Activated CD4-positive, alpha-beta T cell treated with anti-CD3 and anti-CD28 coated beads, Interleukin-2, amount 10 ng/mL, durations not matched to agents 24 days and 14 days (primary cell): ENCODE measurements around the gene TRIM45. TPM values are rescaled to one million over a fixed set of nuclear protein-coding genes. Genes with fewer than 3 reads are reported as not detected.
"Not testable (repeated sequence)": the region's sequence is repeated elsewhere in the genome, so short reads cannot be mapped to it uniquely, and the experiment has no call there.

Experiments
- DNase-seq: peaks from one replicate; pipeline ENCODE4 v3.0.0; 2022
- H3K27ac Mint-ChIP-seq: one replicate; pipeline ENCODE4 v1.8.0; 2022; ENCODE audit warnings: mild to moderate bottlenecking, mixed read lengths
- H3K27me3 Mint-ChIP-seq: one replicate; pipeline ENCODE4 v1.8.0; 2022; ENCODE audit warnings: mixed read lengths
- H3K36me3 Mint-ChIP-seq: one replicate; pipeline ENCODE4 v1.8.0; 2022; ENCODE audit warnings: low read depth, mild to moderate bottlenecking, mixed read lengths
- H3K4me1 Mint-ChIP-seq: one replicate; pipeline ENCODE4 v1.8.0; 2021; ENCODE audit warnings: mixed read lengths
- H3K4me3 Mint-ChIP-seq: one replicate; pipeline ENCODE4 v1.8.0; 2022; ENCODE audit warnings: mild to moderate bottlenecking, moderate library complexity, mixed read lengths
- H3K9me3 Mint-ChIP-seq: one replicate; pipeline ENCODE4 v1.8.0; 2021; ENCODE audit warnings: mixed read lengths
- intact Hi-C: fragments of 100-400 bp; cut with micrococcal nuclease; formaldehyde crosslinking; loops from one replicate; pipeline ENCODE4 v1.15.1; 2023
- total RNA-seq: library from RNA; stranded (reverse); gene quantifications from 2 replicates; pipeline ENCODE4 v1.2.3, GENCODE V29; 2022

Gene TRIM45, protein sequence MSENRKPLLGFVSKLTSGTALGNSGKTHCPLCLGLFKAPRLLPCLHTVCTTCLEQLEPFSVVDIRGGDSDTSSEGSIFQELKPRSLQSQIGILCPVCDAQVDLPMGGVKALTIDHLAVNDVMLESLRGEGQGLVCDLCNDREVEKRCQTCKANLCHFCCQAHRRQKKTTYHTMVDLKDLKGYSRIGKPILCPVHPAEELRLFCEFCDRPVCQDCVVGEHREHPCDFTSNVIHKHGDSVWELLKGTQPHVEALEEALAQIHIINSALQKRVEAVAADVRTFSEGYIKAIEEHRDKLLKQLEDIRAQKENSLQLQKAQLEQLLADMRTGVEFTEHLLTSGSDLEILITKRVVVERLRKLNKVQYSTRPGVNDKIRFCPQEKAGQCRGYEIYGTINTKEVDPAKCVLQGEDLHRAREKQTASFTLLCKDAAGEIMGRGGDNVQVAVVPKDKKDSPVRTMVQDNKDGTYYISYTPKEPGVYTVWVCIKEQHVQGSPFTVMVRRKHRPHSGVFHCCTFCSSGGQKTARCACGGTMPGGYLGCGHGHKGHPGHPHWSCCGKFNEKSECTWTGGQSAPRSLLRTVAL
- total RNA-seq: 0.62 and 0.98 TPM in 2 replicates

DNA sequence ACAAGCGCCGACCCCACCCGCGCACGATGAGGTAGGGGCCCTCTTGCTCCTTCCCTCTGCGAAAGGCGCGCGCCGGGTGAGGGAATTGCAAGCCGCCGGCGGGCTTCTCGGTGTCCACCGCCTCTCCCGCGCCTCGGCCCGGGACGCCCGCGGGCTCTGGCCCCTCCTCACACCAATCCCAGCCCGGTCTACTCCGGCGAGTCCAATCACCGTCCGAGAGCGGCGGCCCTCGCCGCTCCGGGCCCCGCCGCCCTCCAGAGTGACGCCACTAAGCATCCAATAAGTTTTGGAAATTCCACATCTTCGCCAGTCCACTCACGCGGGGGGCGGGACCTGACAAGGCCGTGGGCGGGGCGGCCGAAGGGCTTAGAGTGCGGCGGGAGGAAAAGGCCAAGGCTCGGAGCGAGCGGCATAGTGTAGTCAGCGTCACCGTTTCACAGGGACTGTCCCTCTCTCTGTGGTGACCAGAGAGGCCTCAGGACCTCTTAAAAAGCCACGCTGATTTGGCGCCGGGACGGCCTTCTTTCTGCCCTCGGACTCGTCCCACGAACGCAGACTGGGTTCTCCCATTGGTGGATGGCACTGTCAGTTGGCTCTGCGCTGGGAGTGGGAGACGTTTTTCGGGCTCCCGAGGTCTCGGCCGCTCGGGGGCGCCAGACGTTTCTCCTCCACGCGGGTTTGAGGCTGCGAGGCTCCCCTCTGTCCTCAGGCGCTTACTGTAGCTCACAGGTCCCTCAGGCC is at the start of gene TRIM45:
Gene TRIM45 (minus strand): TSS at position 161 of the 741 bp plus-strand sequence. CDS start 548 bp downstream, outside the sequence.
- Mint-ChIP-seq H3K27ac (peak within 1 kb of the TSS; percentile 70), H3K36me3 (no peaks in the 10 kb centered on the region), H3K27me3 (peaks cover 12% of the 10 kb centered on the region), H3K9me3 (no peaks in the 10 kb centered on the region), H3K4me1 (peaks cover 6% of the 10 kb centered on the region), H3K4me3 (peak within 1 kb of the TSS; percentile 87)
- intact Hi-C loops: no loop called here
- DNase-seq: peak; percentile 95

DNA sequence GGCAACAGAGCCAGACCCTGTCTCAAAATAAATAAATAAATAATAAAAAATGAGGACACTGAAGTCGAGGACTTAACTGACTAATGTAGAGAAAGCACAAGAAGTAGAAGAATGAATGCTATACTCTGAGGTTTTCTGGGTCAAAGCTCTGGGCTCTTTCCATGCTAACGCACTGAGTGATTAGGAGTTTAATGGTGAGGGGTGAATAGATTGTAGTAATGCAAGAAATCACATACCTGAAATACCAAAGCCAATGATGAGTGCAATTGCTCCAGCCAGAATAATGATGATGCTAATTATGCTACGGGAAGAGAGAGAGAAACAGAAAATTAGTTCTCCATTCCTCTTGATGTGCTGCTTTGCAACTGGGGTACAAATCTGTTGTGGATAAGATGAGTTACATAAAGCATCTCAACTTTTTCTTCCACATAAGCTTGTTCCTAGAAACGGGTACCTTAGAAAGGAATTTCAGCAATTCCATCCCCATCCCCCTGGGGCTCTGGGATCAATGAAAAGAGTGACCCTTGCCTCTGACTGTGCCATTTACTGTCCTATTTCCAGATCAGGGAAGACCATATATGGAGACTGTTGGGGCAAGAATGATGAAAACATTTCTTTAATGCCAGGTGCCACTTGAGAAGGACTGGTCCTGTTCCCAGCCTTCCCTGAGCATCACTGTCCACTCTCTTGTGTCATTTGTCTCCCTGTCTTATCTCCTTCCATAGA is 48.5 kb upstream of the TRIM45 start:
- intact Hi-C loops: no loop called here
- no peak for DNase-seq
- Mint-ChIP-seq H3K4me3 (no peak overlapping the region), H3K36me3 (no peaks in the 10 kb centered on the region), H3K27ac (no peak overlapping the region), H3K27me3 (peaks cover 2% of the 10 kb centered on the region), H3K4me1 (no peaks in the 10 kb centered on the region), H3K9me3 (no peaks in the 10 kb centered on the region)

DNA sequence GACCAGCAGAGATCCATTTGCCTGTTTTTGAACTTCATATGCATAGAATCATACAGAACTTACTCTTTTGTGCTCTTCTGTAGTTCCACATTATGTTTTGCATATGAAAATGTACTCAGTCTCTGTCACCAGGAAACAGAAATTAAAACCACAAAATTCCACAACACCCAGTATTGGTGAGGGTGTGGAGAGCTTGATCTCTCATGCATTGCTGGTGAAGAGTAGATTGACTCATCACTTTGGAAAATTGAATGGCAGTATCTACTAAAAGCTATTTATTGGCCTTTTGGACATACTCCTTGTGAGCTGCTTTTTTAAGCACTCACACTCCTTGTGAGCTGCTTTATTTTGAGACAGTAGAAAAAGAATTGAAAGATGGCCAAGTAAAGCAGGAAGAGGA is 45.9 kb upstream of the TRIM45 start:
- Mint-ChIP-seq H3K27ac (no peak overlapping the region), H3K9me3 (no peaks in the 10 kb centered on the region), H3K36me3 (no peaks in the 10 kb centered on the region), H3K4me3 (no peak overlapping the region), H3K4me1 (no peaks in the 10 kb centered on the region), H3K27me3 (peaks cover 4% of the 10 kb centered on the region)
- no peak for DNase-seq
- intact Hi-C loops: no loop called here

DNA sequence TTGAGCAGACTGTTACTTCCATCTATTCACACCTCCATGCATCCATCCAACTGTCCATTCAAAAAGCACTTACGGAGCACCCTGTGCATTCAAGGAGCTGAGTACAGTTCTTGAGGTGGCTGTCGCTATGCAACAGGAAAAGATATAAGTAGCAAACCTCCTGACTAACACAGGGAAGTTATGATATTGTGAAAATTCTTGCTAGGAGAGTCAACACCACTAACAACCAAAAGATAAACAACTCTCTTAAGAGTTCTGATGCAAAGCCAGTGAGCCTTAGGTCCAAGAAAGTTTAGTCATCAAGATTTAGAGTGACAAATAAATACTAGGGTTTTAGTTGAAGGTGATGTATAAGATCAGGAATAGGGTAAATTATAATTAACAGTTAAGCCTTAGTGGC is 44.5 kb upstream of the TRIM45 start:
- DNase-seq: no peak
- no peaks in the 10 kb centered on the region for H3K4me1 Mint-ChIP-seq
- no peak overlapping the region for H3K4me3 Mint-ChIP-seq
- H3K9me3 Mint-ChIP-seq: no peaks in the 10 kb centered on the region
- H3K27me3 Mint-ChIP-seq: peaks cover 11% of the 10 kb centered on the region
- no peaks in the 10 kb centered on the region for H3K36me3 Mint-ChIP-seq
- no peak overlapping the region for H3K27ac Mint-ChIP-seq
- intact Hi-C loops: no loop called here

DNA sequence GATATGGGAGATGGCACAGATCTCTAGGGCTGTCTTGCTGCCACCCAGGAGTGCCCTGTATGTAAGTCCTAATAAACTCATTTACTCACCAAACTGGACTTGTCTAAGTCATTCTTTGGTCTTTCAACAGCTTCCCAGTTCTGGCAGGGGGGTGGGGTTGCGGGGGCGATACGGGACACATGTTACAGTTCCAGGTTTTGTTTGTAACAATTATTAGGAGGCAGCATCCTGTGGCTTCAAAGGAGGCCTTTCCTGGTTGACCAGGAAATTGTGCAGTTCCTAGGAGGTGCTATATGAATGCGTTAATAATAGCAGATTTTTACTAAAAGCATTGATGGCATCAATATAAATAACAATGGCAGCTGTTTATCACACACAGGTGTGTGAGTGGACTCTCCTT is 42.7 kb upstream of the TRIM45 start:
- intact Hi-C loops: no loop called here
- Mint-ChIP-seq H3K27ac (no peak overlapping the region), H3K4me1 (no peaks in the 10 kb centered on the region), H3K9me3 (no peaks in the 10 kb centered on the region), H3K27me3 (peaks cover 20% of the 10 kb centered on the region), H3K4me3 (no peak overlapping the region), H3K36me3 (no peaks in the 10 kb centered on the region)
- no peak for DNase-seq

DNA sequence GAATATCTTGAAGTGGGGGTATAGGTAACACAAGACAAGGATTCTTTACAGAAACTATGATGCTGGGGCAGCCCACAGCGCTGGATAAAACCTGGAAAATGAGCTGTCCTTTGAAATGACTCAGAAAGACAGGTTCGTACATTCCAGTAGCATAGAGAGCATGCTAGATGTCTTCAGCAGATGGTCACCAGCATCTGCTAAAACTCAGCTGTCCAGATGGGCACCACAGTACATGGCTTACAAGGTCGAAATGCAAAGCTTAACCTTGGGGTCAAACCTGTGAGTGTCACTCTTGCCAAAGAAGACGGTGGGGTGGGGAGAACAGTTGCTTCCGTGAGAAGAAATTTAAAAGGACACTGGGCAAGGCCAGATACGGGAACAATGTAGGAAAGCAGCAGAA is 41.3 kb upstream of the TRIM45 start:
- no peaks in the 10 kb centered on the region for H3K4me1 Mint-ChIP-seq
- no peak for DNase-seq
- intact Hi-C loops: no loop called here
- H3K27ac Mint-ChIP-seq: no peak overlapping the region
- H3K4me3 Mint-ChIP-seq: no peak overlapping the region
- H3K9me3 Mint-ChIP-seq: no peaks in the 10 kb centered on the region
- H3K27me3 Mint-ChIP-seq: peaks cover 21% of the 10 kb centered on the region
- no peaks in the 10 kb centered on the region for H3K36me3 Mint-ChIP-seq

DNA sequence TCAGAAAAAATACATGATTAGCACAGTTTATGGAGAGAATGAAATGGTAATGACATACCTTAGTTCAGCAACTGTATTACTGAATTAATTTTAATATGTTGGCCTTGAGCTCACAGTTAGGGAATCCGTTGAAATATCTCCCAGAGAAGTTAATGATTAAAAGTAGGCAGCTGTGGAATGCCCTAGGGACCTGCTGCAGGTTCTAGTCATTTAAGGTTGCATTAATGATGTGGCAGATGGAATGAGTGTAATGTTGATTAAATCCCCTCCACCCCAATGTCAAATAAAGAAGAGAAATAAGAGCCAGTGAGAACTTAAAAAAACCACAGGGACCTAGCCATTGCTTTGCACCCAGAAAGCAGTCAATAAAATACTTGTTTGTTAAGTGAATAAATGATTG is 40.3 kb upstream of the TRIM45 start:
- Mint-ChIP-seq H3K36me3 (no peaks in the 10 kb centered on the region), H3K27me3 (peaks cover 22% of the 10 kb centered on the region), H3K4me1 (no peaks in the 10 kb centered on the region), H3K9me3 (no peaks in the 10 kb centered on the region), H3K4me3 (no peak overlapping the region), H3K27ac (no peak overlapping the region)
- intact Hi-C loops: no loop called here
- no peak for DNase-seq

DNA sequence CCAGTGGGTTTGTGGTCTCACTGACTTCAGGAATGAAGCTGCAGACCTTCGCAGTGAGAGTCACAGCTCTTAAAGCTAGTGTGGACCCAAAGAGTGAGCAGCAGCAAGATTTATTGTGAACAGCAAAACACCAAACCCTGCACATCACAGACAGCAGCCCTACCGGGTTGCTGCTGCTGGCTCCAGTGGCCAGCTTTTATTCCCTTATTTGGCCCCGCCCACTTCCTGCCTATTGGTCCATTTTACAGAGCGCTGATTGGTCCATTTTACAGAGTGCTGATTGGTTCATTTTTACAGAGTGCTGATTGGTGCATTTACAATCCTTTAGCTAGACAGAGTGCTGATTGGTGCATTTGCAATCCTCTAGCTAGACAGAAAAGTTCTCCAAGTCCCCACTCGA is 29.8 kb upstream of the TRIM45 start:
- intact Hi-C loops, H3K4me3 Mint-ChIP-seq, H3K36me3 Mint-ChIP-seq, H3K4me1 Mint-ChIP-seq, DNase-seq, H3K27ac Mint-ChIP-seq, H3K9me3 Mint-ChIP-seq: not testable (repeated sequence)
- peaks cover 21% of the 10 kb centered on the region for H3K27me3 Mint-ChIP-seq

DNA sequence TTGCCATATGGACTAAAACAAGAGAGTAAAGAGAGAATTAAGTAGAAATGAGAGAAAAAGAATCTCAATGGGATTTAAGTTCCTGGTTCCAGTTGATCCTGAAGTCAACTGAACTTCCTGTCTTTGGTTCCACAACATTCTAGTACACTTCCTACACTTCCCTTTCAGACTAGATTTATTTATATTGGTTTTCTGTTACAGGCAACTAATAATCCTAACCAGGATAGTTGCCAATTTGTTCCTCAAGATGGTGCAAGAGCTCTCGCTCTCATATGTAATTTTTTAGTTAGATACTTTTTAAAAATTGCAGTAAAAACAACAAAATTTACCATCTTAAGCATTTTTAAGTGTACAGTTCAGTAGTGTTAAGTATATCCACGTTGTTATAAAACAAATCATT is 28.8 kb upstream of the TRIM45 start:
- Mint-ChIP-seq H3K9me3 (peaks cover 3% of the 10 kb centered on the region), H3K27me3 (peaks cover 26% of the 10 kb centered on the region), H3K27ac (no peak overlapping the region), H3K36me3 (no peaks in the 10 kb centered on the region), H3K4me3 (no peak overlapping the region), H3K4me1 (peaks cover 4% of the 10 kb centered on the region)
- no peak for DNase-seq
- intact Hi-C loops: no loop called here

DNA sequence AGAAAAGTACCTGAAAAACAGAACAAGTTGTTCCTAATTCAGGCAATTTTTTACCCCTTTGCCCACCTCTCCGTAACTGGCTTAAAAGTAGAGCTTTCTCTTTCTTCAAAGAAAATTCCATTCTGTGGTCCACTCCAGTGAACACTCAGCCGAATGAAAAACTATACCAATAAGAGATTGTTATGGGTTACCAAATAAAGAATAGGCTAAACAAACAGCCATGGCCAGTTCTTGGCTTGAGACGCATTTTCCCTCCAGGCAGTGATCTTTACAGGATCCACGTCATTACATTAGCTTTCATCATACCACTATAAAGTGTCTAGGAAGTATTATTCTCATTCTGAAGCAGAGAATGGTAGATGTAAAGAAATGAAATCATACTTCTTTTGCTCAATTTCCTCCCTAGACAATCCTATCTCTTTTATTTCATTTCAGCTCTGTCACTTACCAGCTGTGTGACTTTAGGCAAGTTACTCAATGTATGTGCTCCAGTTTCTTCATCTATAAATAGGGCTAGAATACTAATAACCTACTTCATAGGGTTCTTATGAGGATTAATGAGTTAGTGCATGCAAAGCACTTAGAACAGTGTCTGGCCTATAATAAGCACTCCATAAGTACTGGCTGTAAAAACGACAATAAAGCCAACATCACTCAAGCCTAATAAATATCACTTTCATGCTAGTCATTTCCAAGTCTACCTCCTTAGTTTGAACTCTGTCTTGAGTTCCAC is 26.5 kb upstream of the TRIM45 start:
- H3K4me1 Mint-ChIP-seq: peaks cover 4% of the 10 kb centered on the region
- H3K36me3 Mint-ChIP-seq: no peaks in the 10 kb centered on the region
- H3K9me3 Mint-ChIP-seq: peaks cover 3% of the 10 kb centered on the region
- H3K27ac Mint-ChIP-seq: no peak overlapping the region
- H3K27me3 Mint-ChIP-seq: peaks cover 29% of the 10 kb centered on the region
- H3K4me3 Mint-ChIP-seq: no peak overlapping the region
- DNase-seq: no peak
- intact Hi-C loops: no loop called here

DNA sequence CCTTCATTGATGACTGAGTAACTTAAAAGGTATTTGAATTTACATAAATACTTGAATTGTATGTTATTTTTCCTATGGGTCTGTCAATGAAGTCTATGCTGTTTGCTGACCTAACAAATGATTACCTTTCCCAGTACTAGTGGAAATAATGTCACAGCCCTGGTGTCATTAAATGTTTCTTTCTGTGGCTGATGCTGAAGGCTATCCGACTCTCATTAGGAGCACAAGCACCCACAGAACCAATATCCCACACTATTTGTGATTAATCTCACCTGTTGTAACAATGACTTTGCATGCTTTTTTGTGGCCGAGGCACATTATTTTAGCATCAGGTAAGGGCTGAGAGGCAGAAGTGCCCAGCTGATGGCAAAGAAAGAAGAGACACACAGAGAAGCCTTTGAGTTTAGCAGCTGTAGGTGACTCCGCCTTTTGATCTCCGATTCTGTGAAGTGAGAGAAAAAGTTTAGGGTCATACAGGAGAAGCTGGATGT is 25.8 kb upstream of the TRIM45 start:
- no peak for DNase-seq
- Mint-ChIP-seq H3K4me1 (peaks cover 4% of the 10 kb centered on the region), H3K4me3 (no peak overlapping the region), H3K9me3 (peaks cover 3% of the 10 kb centered on the region), H3K36me3 (no peaks in the 10 kb centered on the region), H3K27ac (no peak overlapping the region), H3K27me3 (peaks cover 29% of the 10 kb centered on the region)
- intact Hi-C loops: no loop called here

DNA sequence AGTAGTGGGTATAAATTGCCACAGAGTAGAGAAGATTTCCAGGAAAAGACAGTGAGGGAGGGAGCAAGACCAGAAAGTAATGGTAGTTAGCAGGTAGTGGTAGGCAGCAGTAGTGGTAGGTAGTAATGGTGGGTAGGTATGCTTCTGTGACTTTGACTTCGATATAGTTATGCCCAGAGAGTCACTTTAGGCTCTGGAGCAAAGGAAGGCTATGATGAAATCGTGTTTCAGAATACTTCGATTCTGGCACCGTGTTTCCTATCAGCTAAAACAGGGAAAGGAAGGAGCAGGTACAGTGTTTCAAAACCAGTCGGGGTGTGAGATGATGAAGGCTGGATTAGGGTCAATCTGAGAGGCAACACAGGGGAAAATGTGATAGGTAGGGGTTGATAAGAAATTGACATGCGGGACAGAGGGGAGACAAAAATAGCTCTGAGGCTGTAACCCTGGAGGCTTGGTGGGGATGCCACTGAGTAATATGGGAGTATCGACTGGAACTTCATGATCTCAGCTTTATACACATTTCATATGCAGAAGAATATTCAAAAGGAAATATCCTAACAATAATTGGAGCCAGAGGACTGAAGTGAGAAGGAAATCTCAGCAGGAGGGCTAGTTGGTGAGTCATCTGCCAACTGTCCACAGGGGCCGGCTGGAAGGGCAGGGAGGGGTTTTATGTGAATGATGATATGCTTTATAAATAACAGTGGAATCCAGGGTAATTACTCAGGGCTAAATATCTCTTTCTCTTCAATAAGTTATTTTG is 25.2 kb upstream of the TRIM45 start:
- no peaks in the 10 kb centered on the region for H3K36me3 Mint-ChIP-seq
- DNase-seq: no peak
- H3K27me3 Mint-ChIP-seq: peaks cover 29% of the 10 kb centered on the region
- no peak overlapping the region for H3K27ac Mint-ChIP-seq
- peaks cover 3% of the 10 kb centered on the region for H3K9me3 Mint-ChIP-seq
- peaks cover 4% of the 10 kb centered on the region for H3K4me1 Mint-ChIP-seq
- no peak overlapping the region for H3K4me3 Mint-ChIP-seq
- intact Hi-C loops: no loop called here
